HPDE6-E6E7 (cell line): ENCODE measurements around the gene ACVR1.

Experiments used
- DNase-seq: peaks from one replicate; pipeline ENCODE4 v3.0.0; 2011; ENCODE audit warnings: missing footprints; ENCODE audit errors: extremely low spot score

ACVR1 gene

DNA sequence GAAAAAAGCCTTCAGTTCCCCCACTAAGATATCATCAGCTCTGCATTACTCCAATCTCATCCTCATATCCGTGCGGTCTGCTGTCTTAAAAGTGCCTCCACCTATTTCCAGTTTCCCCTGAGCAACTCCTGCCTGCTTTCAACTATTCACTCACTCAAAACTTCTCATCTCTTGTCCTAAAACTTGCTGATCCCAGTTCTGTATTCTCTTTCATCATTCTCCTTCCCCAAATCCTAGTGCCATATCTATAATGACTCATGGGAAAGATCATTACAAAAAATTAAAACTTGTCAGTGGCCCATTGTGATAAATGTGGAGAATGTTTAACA is 20.0 kb downstream of the ACVR1 start:
- DNase-seq, result no peak

DNA sequence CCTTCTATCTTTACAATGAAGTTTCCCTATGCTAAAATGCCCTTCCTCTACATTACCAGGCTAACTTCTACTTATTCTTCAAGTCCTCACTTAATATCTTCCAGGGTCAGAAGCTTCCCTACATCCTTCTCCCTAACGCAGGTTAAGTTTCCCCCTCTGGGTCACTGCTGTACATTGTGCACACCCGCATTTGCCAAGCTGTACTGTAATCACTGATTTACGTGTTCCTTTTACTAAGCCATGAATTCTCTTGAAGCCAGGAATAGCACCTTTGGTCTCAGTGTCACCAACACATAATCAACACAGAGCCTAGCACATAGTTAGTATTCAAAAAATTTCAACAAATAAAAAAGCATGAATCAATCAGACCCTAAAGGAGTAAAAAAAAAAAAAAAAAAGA is 22.3 kb downstream of the ACVR1 start:
- no peak for DNase-seq

- no peak for DNase-seq
These were observed 22.9 kb downstream of the ACVR1 start for GRCh38 chr2:157853211-157853610.

DNA sequence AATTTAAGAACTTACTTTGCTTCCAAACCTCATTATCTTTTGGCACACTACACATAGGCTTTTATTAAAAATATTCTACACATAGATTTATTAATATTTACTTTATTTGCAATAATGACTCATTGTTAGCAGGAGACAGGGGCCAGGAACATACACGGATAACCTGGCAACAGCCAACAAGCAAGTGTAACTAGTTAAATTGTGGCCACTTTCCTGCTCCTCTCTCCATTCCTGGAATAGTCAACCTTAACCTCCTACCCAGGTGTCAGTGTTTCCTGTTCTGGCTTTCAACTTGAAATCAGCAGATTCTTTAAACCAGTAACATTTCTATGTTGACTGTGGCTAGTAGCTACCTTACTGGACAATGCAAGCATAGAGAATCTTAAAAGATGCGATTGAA is 26.5 kb downstream of the ACVR1 start:
- DNase-seq, result no peak

DNA sequence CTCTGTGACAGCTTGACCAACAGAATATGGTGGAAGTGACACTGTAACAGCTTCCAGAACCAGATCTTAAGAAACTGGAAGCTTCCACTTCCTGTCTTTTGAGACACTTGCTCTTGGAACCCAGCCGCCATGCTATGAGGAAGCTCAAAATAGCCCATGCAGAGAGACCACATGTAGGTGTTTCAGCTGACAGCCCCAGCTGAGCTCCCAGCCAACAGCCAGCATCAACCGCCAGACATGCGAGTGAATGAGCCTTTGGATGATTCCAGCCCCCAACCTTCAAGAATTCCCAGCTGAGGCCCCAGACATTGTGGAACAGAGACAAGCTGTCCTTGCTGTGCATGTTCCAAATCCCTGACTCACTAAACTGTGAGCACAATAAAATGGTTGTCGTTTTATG is 27.9 kb downstream of the ACVR1 start:
- no peak for DNase-seq

GRCh38 chr2:157845081-157845480 is 31.0 kb downstream of the ACVR1 start:
- DNase-seq, result no peak

GRCh38 chr2:157843935-157844334 is 32.2 kb downstream of the ACVR1 start:
- no peak for DNase-seq

DNA sequence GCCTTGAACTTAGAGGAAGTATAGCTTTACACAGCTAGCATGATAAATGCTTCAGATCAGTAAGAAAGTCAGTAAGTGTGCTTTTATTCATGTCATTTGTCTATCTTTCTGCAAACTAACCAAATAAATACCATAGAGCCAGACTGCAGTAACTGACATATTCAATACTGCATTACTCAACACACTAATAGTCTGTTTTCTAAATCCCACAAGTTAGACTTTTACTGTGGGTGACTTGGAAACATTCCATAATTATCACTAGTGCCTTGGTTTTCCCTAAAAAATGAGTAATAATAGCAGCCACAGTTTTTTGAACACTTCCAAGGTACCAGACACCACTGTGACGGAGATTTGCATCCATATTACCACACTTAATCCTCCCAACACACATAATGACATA is 33.0 kb downstream of the ACVR1 start:
- DNase-seq, result no peak

DNA sequence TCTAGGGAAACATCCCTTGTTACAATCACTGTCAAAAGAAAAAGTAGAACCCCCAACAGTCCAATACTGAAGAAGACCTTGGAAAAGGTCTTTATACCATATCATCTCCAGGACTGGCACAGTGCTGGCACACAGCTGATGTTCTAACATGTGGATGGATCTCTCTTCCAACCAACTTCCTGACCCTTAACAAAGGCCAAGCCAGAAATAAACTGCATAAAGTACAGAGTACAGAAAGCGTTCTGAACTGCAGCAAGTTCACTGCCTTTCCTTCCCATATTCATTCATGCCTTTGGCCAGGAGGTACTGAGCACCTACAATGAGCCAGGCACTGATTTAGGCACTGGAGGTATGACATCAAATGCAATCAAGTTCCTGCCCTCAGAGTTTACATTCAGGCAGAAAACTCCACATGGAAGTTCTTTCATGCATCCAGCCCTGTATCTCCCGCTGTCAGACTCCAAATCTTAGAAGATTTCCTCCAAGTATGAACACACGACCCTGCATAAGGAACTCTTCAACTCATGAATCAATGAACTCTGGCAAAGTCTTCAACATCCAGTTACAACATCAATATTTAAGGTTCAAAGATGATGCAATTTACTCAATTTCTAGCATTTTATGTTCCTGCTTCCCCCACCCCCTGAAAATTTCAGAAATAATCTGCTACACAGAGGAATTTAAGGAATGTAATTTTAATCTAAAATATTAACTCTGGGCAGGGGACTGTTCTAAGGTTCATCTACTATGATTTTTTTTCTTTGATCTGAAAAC is 33.8 kb downstream of the ACVR1 start:
- DNase-seq, result no peak

DNA sequence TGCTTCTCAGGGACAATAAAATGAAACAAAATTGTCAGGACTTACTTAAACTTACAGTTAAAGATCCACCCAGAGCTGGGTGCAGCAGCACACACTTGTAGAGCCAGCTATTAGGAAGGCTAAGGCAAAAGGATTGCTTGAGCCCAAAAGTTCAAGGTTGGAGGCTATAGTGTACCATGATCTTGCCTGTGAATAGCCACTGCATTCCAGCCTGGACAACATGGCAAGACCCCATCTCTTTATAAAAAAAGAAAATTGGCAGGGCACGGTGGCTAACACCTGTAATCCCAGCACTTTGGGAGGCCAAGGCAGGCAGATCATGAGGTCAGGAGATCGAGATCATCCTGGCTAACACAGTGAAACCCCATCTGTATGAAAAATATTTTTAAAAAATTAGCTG is 34.6 kb downstream of the ACVR1 start:
- DNase-seq, result no peak

GRCh38 chr2:157840568-157841156 is 35.5 kb downstream of the ACVR1 start:
- DNase-seq, result no peak

DNA sequence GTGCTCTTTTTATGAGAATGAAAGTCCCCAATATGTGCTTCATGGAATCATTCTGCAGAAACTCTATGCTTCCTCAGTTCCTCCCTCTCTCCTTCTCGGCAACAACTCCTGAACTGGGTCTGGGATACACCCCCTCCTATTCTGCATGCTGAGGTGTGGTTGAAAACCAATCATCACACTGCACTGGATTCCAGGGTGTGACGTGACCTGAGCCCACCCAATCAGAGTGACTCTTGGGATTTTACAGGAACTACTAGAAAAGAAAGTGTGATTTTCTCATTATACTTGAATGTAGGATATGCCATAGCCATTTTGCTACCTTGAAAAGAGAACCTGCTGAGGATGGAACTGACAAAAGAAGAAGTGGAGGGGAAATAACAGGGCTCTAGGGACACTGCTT is 36.3 kb downstream of the ACVR1 start:
- DNase-seq, result no peak

- no peak for DNase-seq
These were observed 36.8 kb downstream of the ACVR1 start for GRCh38 chr2:157839162-157839801.

GRCh38 chr2:157838442-157839161 is 37.5 kb downstream of the ACVR1 start:
- peak; percentile 73 for DNase-seq

DNA sequence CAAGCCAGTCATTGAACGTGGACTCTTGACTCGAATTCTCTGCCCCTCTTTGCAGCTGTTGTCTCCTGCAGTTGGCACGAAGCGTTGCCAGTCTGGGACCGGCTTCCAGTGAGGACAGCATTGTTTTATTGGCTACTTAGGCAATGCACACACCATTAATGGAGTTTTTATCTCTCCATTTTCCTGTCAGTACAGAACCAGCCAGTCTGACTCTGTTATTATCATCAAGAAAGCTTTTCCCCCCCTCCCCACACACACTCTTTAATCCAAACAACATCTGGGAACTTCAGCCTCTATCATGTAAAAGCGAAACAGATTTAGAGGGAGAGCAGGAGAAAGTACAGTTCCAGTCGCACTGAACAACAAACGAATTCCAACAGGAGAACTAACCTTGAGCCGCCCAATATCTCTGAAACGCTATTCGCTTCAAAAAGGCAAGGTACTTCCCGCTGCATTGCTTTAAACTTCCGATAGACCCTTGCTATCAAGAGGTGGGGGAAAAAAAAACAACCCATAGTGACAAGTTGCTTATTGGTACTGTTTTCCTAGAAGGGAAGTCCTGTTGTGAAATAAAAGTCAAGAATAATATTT is 38.2 kb downstream of the ACVR1 start:
- DNase-seq, result no peak

GRCh38 chr2:157836531-157836930 is 39.6 kb downstream of the ACVR1 start:
- DNase-seq, result no peak

GRCh38 chr2:157835425-157835824 is 40.7 kb downstream of the ACVR1 start:
- DNase-seq, result no peak

GRCh38 chr2:157835006-157835405 is 41.1 kb downstream of the ACVR1 start:
- DNase-seq, result no peak

DNA sequence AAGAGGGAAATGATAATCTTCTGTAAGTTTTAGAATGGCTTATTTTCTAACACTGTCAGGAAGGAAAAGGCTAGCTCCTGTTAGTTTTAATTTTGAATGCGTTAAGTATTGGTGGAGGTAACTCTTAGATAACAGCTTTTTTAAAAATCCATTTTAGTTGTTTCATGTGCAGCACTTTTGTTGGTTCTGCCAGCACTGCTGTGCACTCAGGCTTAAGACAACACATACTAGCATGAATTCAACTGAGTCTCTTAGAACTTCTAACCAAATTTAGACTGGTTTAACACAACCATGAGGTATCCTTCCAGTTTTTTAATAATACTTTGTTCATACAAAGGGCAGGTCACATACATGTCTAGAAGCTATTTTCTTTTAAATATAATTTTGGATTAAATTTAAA is 42.4 kb downstream of the ACVR1 start:
- DNase-seq, result no peak

DNA sequence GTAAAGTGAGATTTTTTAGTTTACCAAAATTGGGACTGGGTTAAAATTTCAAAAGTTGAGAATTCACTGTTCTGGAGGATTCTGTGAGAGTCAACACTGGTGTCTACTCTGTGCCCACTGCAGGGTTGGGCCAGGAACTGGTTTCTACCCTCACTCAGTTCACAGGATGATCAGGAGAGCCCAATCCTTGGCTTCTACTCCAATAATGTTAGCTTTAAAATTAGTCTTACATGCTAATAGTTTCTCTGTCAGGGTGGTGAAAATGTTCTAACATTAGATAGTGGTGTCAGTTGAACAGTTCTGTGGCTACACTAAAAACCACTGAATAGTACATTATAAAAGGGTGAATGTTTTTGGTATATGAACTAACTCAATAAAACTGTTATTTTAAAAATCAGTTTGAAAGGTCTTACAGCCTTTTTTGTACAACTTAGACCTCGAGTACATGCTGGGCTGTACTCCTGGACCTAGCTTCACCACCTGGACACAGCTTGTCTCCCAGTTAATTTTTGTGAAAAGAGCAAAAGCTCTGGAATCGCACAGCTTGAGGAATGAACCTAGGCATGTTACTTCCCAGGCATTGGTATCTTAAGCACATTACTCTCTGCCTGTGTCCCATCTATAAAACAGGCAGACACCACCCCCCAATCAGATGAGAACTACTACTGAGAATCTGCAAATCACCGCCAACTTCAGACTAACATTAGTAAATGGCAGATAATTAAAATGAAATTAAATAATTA is 44.4 kb downstream of the ACVR1 start:
- DNase-seq, result no peak

DNA sequence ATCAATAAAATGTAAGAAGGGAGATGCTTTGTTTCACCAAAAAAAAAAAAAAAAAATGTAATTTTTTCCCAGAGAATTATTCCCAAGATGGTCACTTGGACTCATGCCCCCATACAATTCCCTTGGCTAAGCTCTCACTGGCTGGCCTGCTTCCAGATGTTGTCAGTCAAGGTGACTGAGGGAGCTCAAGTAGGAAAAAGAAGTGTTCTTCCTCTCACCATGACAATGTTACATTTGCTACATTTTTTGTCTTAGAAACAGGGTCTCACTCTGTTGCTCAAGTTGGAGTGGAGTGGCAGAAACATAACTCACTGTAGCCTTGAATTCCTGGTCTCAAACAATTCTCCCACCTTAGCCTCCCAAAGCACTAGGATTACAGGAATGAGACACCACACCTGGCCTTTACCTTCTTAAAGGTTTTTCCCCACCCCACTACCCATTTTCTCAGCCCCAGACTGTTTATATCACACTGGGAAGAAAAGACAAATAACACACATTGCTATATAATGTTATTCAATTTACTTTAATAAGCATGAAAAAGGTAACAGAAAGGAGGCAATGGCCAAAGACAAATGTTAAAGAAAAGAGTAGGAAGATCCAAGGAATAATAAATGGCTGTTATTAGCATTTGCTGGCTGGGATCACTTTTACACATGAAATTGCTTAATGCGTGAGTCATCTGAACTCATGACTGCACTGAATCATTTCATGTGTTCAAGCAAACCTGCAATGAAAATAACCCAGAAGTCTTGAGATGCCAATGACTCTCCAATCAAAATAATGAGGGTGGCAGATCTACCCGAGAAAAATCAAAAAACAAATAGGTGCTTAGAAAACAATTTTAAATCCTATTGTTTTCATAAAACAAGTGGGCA is 45.2 kb downstream of the ACVR1 start:
- DNase-seq, result peak; percentile 83
